Activated T-cell treated with anti-CD3 and anti-CD28 coated beads for 48 hours (primary cell): Measurements from ENCODE around the gene ARHGAP26.
"Not testable (repeated sequence)": the region's sequence is repeated elsewhere in the genome, so short reads cannot be mapped to it uniquely, and the experiment has no call there.

ENCODE experiments used
- DNase-seq: peaks from one replicate; pipeline ENCODE4 v3.0.0-alpha.2; 2020; ENCODE audit warnings: low read depth

Gene ARHGAP26

GRCh38 chr5:143188692-143189091 lies 418.5 kb downstream of the ARHGAP26 start:
- no peak for DNase-seq

DNA sequence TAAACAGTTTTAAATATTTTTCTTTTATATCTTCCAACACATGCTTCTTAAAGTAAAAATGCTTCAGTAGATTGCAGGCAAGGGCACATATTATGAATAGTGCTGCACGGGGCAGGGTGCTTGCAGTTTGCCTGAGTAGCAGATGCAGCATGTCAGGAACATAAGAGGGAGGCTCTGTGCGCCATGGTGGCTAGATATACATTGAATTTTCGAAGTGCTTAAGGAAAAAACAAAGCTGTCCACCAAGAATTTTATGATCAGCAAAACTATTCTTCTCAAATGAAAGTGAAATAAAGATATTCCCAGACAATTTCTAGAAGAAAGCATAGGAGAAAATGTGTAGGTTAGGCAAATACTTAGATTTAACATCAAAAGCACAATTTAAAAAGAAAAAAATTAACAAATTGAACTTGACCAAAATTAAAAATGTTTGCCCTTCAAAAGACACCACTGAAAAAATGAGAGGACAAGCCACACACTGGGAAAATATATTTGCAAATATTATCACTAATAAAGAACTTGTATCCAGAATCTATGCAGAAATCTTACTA lies 420.2 kb downstream of the ARHGAP26 start:
- DNase-seq, result no peak

GRCh38 chr5:143191720-143192119 lies 421.5 kb downstream of the ARHGAP26 start:
- no peak for DNase-seq

- no peak for DNase-seq
Observed at GRCh38 chr5:143192191-143192900, 422.2 kb downstream of the ARHGAP26 start.

DNA sequence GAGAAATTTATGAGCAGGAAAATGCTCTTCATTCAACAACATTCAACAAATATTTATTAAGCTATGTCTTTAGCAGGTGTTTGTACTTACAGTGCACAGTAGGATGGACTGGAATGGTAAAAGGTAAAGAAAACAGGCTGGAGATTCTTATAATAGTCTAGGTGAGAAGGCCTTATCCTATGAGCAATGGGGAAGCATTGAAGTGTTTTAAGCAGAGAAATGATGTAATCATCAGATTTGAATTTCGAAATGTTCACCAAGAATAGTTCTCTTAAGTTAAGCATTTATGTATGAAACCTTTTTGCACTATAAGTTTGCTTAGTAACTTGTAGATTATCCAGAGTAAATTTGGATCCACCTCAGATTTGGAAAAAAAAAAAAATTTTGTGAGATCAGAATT lies 424.0 kb downstream of the ARHGAP26 start:
- DNase-seq, result no peak

GRCh38 chr5:143194713-143195112 lies 424.5 kb downstream of the ARHGAP26 start:
- no peak for DNase-seq

GRCh38 chr5:143195491-143195890 lies 425.3 kb downstream of the ARHGAP26 start:
- DNase-seq, result no peak

- DNase-seq, result no peak
Observed at GRCh38 chr5:143196601-143197259, 426.6 kb downstream of the ARHGAP26 start.

DNA sequence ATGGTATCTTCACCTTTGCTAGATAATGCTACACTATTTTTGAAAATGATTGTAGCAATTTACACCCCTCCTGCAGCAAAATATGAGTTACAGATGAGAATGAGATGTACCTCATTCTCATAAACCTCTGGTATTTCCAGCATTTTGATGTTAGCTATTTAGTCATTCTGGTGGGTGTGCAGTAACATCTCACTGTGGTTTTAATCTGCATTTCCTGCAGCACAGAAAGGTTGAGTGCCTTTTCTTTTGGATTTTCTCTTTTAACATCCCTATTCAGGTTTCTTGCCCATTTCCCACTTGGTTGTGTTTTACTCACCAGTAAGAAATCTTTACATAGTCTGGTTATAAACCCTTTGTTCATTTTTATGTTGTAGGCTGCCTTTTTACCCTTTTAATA lies 427.1 kb downstream of the ARHGAP26 start:
- DNase-seq, result no peak

- no peak for DNase-seq
Observed at GRCh38 chr5:143198332-143198731, 428.2 kb downstream of the ARHGAP26 start.

GRCh38 chr5:143199161-143199560 lies 429.0 kb downstream of the ARHGAP26 start:
- DNase-seq, result no peak

DNA sequence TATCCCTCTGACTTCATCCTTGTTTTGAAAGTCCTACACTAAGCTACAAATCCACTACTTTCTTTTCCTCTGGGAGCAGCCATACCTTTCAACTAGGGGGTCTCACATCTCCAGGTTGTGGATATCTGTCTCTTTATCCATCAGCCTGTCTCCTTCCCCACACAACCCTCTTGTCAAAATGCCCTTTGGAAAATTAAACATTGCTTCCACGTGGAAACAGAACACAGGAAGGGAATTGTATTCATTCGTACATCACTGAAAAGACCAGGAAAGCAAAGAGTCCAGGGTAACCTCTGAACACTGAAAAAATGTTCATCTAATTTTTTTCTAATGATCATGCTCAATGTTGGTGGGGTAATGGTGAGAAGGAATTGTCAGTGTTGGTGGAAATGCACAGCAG lies 429.7 kb downstream of the ARHGAP26 start:
- DNase-seq, result no peak

DNA sequence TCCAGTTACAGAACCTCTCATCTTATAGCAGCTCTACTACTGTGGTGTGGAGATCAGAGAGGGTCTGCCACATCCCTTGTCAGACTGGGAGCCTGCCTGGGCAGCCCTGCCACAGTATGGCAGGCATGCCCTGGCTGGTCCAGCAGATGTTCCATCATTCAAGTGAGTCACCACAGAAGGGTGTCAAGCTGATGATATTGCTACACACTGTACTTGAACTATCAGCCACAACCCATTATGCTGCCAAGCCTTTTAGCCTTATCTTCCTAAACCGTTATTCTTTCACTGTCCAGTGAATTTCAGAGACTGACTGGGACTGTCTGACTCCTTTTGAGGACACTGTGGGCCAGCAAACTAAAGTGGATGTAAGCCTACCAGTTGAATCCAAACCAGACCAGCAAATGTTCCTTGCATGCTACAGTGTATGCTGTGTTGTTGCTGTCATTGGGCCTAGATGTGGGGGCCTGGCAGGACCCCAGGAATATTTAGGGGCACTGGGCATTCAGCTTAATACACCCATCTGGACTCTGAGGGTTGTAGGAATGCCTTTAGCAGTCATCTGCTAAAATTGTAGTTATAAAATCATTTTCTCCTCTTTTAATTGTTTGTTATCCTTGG lies 430.7 kb downstream of the ARHGAP26 start:
- no peak for DNase-seq

DNA sequence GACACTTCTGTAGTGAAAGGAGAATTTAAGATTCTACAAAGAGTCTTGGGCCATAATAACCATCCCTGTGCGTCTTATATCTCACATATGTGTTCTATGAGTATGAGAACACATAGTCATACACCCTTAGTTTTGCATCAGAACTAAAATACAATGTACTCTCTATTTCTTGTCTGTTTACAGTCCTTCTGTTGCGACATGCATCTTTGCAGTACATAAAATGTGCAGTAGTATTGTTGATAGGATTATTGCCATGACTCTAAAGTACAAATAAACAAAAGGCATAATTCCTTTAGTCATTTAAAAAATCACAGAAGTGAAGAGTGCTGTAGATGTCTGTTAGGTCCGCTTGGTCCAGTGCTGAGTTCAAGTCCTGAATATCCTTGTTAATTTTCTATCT lies 431.4 kb downstream of the ARHGAP26 start:
- DNase-seq, result no peak

DNA sequence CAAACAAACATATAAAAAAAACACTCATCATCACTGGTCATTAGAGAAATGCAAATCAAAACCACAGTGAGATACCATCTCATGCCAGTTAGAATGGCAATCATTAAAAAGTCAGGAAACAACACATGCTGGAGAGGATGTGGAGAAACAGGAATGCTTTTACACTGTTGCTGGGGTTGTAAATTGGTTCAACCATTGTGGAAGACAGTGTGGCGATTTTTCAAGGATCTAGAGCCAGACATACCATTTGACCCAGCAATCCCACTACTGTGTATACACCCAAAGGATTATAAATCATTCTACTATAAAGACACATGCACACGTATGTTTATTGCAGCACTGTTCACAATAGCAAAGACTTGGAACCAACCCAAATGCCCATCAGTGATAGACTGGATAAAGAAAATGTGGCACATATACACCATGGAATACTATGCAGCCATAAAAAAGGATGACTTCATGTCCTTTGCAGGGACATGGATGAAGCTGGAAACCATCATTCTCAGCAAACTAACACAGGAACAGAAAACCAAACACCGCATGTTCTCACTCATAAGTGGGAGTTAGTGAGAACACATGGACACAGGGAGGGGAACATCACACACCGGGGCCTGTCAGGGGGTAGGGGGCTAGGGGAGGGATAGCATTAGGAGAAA lies 433.3 kb downstream of the ARHGAP26 start:
- DNase-seq, result not testable (repeated sequence)

DNA sequence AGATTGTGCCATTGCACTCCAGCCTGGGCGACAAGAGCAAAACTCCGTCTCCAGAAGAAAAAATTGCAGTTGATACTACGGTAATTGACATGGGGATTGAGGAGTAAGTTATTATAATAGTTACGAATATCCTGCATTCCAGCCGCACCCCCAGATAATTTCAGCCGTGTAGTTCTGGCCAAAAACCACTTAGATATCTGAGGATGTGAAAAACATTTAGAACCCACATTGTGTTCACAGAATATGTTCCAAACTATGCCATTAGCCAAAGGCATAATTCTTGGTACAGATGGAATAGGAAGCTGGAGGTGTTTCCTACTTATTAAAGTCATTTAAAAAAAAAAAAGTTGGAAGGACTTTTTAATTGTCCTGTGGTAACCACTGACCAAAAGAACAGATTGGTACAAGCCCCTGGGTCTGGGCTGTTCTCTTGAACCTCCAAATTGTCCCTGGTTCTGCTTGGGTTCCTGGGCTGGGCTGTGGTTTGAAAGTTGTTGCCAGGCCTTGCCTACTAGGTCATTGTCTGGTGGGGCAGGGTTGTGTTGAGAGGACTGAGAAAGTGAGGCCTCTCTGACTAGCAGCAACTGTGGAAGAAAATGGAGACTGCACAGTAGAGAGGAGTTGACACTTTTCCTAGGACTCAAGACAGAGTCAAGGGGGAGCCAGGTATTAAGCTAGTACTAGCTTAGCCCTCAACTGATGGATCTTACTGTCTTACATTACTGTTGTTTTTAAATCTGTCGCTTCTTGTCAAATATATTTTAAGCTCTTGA lies 434.5 kb downstream of the ARHGAP26 start:
- no peak for DNase-seq

- DNase-seq, result no peak
Observed at GRCh38 chr5:143205386-143205785, 435.2 kb downstream of the ARHGAP26 start.

GRCh38 chr5:143205883-143206195 lies 435.7 kb downstream of the ARHGAP26 start:
- DNase-seq, result no peak

- no peak for DNase-seq
Observed at GRCh38 chr5:143206196-143207053, 436.2 kb downstream of the ARHGAP26 start.

- DNase-seq, result no peak
Observed at GRCh38 chr5:143207058-143207457, 436.9 kb downstream of the ARHGAP26 start.
